HG02973 (cell line): ENCODE data around the gene TPM1.
"Not testable (repeated sequence)": the region's sequence is repeated elsewhere in the genome, so short reads cannot be mapped to it uniquely, and the experiment has no call there.

Source experiments
- ATAC-seq: cut with Tn5 transposase; IDR thresholded peaks from one replicate; pipeline ENCODE4 v1.9.1; 2021; ENCODE audit warnings: moderate library complexity; ENCODE audit not compliant: unreplicated experiment

The TPM1 gene

GRCh38 chr15:63090887-63091286 lies 48.3 kb downstream of the TPM1 start:
- ATAC-seq: no peak

- ATAC-seq: no peak
These were observed 49.3 kb downstream of the TPM1 start for GRCh38 chr15:63091679-63092446.

- ATAC-seq: no peak
These were observed 51.1 kb downstream of the TPM1 start for GRCh38 chr15:63093486-63094205.

GRCh38 chr15:63094495-63094931 lies 52.0 kb downstream of the TPM1 start:
- ATAC-seq: no peak

- ATAC-seq: no peak
These were observed 53.6 kb downstream of the TPM1 start for GRCh38 chr15:63096178-63096577.

GRCh38 chr15:63098901-63099300 lies 56.4 kb downstream of the TPM1 start:
- ATAC-seq: not testable (repeated sequence)

- not testable (repeated sequence) for ATAC-seq
These were observed 57.0 kb downstream of the TPM1 start for GRCh38 chr15:63099581-63099980.

GRCh38 chr15:63103416-63103815 lies 60.9 kb downstream of the TPM1 start:
- no peak for ATAC-seq

- ATAC-seq: no peak
These were observed 62.2 kb downstream of the TPM1 start for GRCh38 chr15:63104727-63105126.

- not testable (repeated sequence) for ATAC-seq
These were observed 62.8 kb downstream of the TPM1 start for GRCh38 chr15:63105354-63105753.

GRCh38 chr15:63107895-63108546 lies 65.5 kb downstream of the TPM1 start:
- ATAC-seq: no peak

GRCh38 chr15:63109498-63109897 lies 67.0 kb downstream of the TPM1 start:
- ATAC-seq: no peak

- ATAC-seq: no peak
These were observed 67.4 kb downstream of the TPM1 start for GRCh38 chr15:63109920-63110319.

- ATAC-seq: no peak
These were observed 68.0 kb downstream of the TPM1 start for GRCh38 chr15:63110428-63111026.

- no peak for ATAC-seq
These were observed 68.9 kb downstream of the TPM1 start for GRCh38 chr15:63111481-63111880.

- ATAC-seq: no peak
These were observed 70.3 kb downstream of the TPM1 start for GRCh38 chr15:63112871-63113270.

- ATAC-seq: no peak
These were observed 71.9 kb downstream of the TPM1 start for GRCh38 chr15:63114465-63114864.
